ENCODE data around the gene IGLL1.

GRCh38 chr22:23569716-23570115 is 10.4 kb downstream of the IGLL1 start:
- TF ChIP-seq CTCF (IDR thresholded peaks at IDR 0.05) (no peak), POLR2A (IDR thresholded peaks at IDR 0.05) (no peak), POLR2AphosphoS5 (IDR thresholded peaks at IDR 0.05; ENCODE audit: insufficient read depth in 1 of 2, low read depth in 1 of 2) (no peak)

All from vagina (tissue), 2 donors.